Spleen (tissue), 11 donors: ENCODE measurements around the gene NME8. TPM values are rescaled to one million over a fixed set of nuclear protein-coding genes. Genes with fewer than 3 reads are reported as not detected.

Experiments used
- DNase-seq: peaks from one replicate; pipeline ENCODE4 v3.0.0-alpha.2; 2020
- H3K27ac ChIP-seq, 8 donors: fragments of 200-600 bp; sonication (generic) in 7 of 8; 1 replicate in 4 of 8; 2 replicates in 4 of 8; pipeline versions ENCODE4 v1.5.0 to v1.8.0; 2016 to 2021; ENCODE audit warnings: inconsistent platforms in 4 of 8, mild to moderate bottlenecking in 4 of 8, moderate library complexity in 1 of 8
- H3K27me3 ChIP-seq, 7 donors: fragments of 200-600 bp; sonication (generic) in 6 of 7; replicated peaks in 1 of 7; 1 replicate in 4 of 7; 2 replicates in 3 of 7; pipeline versions ENCODE4 v1.5.0 to v1.8.0; 2016 to 2021; ENCODE audit warnings: inconsistent platforms in 3 of 7, mild to moderate bottlenecking in 1 of 7
- H3K36me3 ChIP-seq, 6 donors: fragments of 200-600 bp; sonication (generic) in 5 of 6; 1 replicate in 4 of 6; 2 replicates in 2 of 6; pipeline versions ENCODE4 v1.5.0 to v1.8.0; 2016 to 2021; ENCODE audit warnings: inconsistent platforms in 2 of 6
- H3K4me1 ChIP-seq, 6 donors: fragments of 200-600 bp; sonication (generic) in 5 of 6; 1 replicate in 3 of 6; 2 replicates in 3 of 6; pipeline versions ENCODE4 v1.5.0 to v1.8.0; 2016 to 2021; ENCODE audit warnings: inconsistent platforms in 3 of 6
- H3K4me3 ChIP-seq, 8 donors: fragments of 200-600 bp; sonication (generic) in 7 of 8; 1 replicate in 4 of 8; 2 replicates in 4 of 8; pipeline versions ENCODE4 v1.5.0 to v1.8.0; 2016 to 2021; ENCODE audit warnings: inconsistent platforms in 4 of 8, mild to moderate bottlenecking in 4 of 8, moderate library complexity in 2 of 8
- H3K9me3 ChIP-seq, 8 donors: fragments of 200-600 bp; sonication (generic) in 7 of 8; 1 replicate in 4 of 8; 2 replicates in 4 of 8; pipeline versions ENCODE4 v1.5.0 to v1.8.0; 2016 to 2021; ENCODE audit warnings: inconsistent platforms in 4 of 8
- POLR2A ChIP-seq, 3 donors: fragments of 450-650 bp; IDR thresholded peaks; one replicate each; pipeline ENCODE4 v1.5.1; 2017; ENCODE audit warnings: antibody characterized with exemption in 3 of 3, mild to moderate bottlenecking in 1 of 3
- POLR2AphosphoS5 ChIP-seq, 3 donors: sonication (generic); formaldehyde crosslinking; IDR thresholded peaks; one replicate each; pipeline ENCODE4 v1.5.1; 2017; ENCODE audit warnings: antibody characterized with exemption in 3 of 3
- WGBS, 5 donors: extraction: QIAGEN DNeasy Blood & Tissue Kit in 3 of 5; methylation state at CpG; one replicate each; pipeline versions ENCODE4 v1.1.5 to v1.1.7; 2013 to 2018; 5-methylcytosine and 5-hydroxymethylcytosine counted together
- intact Hi-C: fragments of 100-400 bp; cut with DNase I; formaldehyde crosslinking; loops from one replicate; pipeline ENCODE4 v1.15.0; 2023; ENCODE audit warnings: low total_unique reads
- polyA plus RNA-seq, 3 donors: library from polyadenylated mRNA; stranded (reverse); fragments of 200-250 nt; gene quantifications; one replicate each; pipeline ENCODE4 v1.2.1, GENCODE V29; 2013
- total RNA-seq, 7 donors: library from RNA; depleted of rRNA in 3 of 7; stranded (reverse); fragments of >200 nt in 3 of 7; fragmentation: NEBNext Ultra II Directional in 4 of 7; extraction: Animal tissue kit (Norgen Biotek cat#: 25700) in 4 of 7; gene quantifications; one replicate each; pipeline versions ENCODE4 v1.1.0 to v1.2.1, GENCODE V29; 2016 to 2021
- TF ChIP-seq, protein P1 (sequence below), 11 experiments: fragments of 200-600 bp in 7 of 11; fragments of 450-650 bp in 4 of 11; sonication (generic) in 4 of 11; IDR thresholded peaks in 8 of 11; conservative IDR thresholded peaks in 3 of 11; 1 replicate in 7 of 11; 2 replicates in 4 of 11; pipeline versions ENCODE4 v1.4.0 to v1.8.0; 2016 to 2021; ENCODE audit warnings: antibody characterized with exemption in 11 of 11, inconsistent platforms in 4 of 11, mild to moderate bottlenecking in 1 of 11
- donor health status: healthy with polysubstance abuse.
- donor health status: DM: no; HTN: no; CAD: no; lungs with moderate emphysema.
- donor health status: DM: no; HTN: no; CAD: no.
- donor health status: Bipolar disorder and iron deficiency.
- donor health status: healthy.
- donor health status: DM: no; HTN: no; CAD: no.
- donor health status: DM: yes; HTN: yes; CAD: no.

The NME8 gene
- total and polyA plus RNA-seq, 10 donors = 0.59 to 4.6 (median 2.6) TPM

DNA sequence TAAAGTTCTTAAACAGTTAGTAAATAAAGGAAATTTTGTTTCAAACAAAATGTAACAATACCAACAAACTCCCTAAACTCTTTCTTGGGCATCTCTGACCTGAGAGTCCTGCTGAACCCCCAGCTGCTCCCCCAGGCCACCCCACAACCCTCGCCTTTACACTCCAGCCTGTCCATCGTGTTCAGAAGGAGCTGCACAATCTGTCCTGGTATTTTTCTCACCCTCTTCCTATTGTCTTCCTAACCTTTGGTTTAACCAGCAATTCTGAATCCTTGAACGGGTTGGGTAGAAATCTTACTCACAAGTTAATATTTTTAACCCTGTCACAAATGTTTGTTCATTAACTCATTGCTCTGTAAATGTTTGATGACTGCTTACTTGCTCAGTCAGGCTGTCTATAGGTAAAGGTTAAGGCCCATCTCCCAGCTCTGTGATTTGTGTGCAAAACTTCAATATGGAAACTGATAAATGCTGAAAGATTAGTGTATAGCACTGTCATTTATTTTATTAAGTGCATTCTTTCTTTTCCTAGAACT is 51.4 kb downstream of the NME8 start:
- H3K4me3 ChIP-seq = no peak overlapping the region
- peaks cover 0 to 7% (median 0%) of the 10 kb centered on the region in 6 donors for H3K36me3 ChIP-seq
- WGBS, 5 donors = 68 to 86% (median 83%) methylated on average over 3 of the region's 3 CpGs
- TF ChIP-seq POLR2AphosphoS5 (IDR thresholded peaks at IDR 0.05) = no peak
- TF ChIP-seq, protein P1, sequence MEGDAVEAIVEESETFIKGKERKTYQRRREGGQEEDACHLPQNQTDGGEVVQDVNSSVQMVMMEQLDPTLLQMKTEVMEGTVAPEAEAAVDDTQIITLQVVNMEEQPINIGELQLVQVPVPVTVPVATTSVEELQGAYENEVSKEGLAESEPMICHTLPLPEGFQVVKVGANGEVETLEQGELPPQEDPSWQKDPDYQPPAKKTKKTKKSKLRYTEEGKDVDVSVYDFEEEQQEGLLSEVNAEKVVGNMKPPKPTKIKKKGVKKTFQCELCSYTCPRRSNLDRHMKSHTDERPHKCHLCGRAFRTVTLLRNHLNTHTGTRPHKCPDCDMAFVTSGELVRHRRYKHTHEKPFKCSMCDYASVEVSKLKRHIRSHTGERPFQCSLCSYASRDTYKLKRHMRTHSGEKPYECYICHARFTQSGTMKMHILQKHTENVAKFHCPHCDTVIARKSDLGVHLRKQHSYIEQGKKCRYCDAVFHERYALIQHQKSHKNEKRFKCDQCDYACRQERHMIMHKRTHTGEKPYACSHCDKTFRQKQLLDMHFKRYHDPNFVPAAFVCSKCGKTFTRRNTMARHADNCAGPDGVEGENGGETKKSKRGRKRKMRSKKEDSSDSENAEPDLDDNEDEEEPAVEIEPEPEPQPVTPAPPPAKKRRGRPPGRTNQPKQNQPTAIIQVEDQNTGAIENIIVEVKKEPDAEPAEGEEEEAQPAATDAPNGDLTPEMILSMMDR (IDR thresholded peaks at IDR 0.05 in 8 of 11, conservative IDR thresholded peaks at IDR 0.05 in 3 of 11) = no peak
- no peak for TF ChIP-seq POLR2A (IDR thresholded peaks at IDR 0.05)
- no peaks in the 10 kb centered on the region for H3K9me3 ChIP-seq
- DNase-seq = no peak
- no peak overlapping the region for H3K27ac ChIP-seq
- H3K4me1 ChIP-seq = peaks cover 0 to 8% (median 2%) of the 10 kb centered on the region in 6 donors
- no peaks in the 10 kb centered on the region for H3K27me3 ChIP-seq
- intact Hi-C loops = no loop called here

DNA sequence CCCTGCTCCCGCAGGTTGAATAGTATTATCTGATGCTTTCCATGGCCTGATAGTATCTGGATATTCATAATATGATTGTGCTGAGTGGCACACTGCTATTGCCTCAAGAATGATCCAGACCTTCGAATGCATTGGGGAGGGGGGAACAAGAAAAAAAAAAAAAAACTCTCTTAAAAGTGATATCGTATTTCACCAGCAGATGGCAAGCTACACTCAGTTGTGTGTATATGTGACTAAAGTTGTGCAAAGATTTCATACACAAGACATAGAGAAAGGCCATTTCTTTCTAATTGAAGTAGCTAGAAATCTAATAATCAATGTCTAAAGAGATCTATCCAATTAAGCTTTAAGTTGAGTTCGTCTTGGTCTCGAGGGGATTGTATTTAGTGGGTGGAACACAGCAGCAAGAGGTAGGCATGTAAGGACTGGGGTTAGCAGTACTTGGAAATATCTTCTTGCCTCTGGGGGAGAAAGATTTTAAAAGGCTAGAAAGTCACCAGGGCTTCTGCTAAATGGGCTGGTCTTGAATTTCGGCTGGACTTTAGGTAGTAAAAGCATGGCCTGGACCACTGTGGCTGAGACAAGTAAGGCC is 52.9 kb downstream of the NME8 start:
- 22 to 31% (median 24%) methylated on average over 6 of the region's 6 CpGs for WGBS, 5 donors
- H3K27ac ChIP-seq = peak overlapping the region in 1 of 8 donors; percentile 18

DNA sequence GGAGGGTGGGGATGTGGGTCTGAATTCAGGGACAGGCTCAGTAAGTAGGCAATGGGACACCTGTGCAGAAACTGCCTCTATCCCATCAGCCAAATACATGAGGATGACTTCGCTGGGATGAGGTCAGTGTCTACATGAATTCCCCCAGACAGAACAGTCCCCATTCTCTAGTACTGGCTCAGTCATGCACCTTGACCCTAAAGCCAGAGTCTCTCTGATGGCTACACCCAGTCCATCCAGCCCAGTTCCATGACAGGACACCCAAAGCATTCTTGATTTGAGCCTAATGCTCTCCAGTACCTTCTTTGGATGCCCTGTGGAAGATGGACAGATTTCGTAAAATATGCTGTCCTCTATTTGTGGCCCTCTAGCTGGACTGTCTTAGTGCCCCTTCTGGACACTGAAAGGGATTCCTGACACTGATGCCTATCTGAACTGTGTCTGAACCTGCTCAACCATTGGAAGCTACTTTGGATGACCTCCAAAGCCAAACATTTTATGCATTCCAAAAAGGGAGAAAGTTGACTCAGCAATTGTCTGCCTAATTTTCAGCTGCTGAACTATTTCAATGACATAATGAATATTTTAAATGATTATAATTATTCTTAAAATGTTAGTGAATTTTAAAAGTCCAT is 53.6 kb downstream of the NME8 start:
- 71 to 96% (median 87%) methylated on average over 2 of the region's 2 CpGs for WGBS, 5 donors
- DNase-seq = no peak
- intact Hi-C loops = no loop called here

More for the DNA sequence above, 52.9 kb downstream of the NME8 start:
- DNase-seq = no peak
- TF ChIP-seq, protein P1 (IDR thresholded peaks at IDR 0.05 in 8 of 11, conservative IDR thresholded peaks at IDR 0.05 in 3 of 11) = peak in 6 of 11 experiments; percentile 17 to 46 (median 33)
- TF ChIP-seq POLR2AphosphoS5 (IDR thresholded peaks at IDR 0.05) (no peak), POLR2A (IDR thresholded peaks at IDR 0.05) (no peak)
- Histone ChIP-seq H3K36me3 (peaks cover 0 to 7% (median 0%) of the 10 kb centered on the region in 6 donors), H3K4me3 (no peak overlapping the region), H3K4me1 (peaks cover 0 to 8% (median 2%) of the 10 kb centered on the region in 6 donors), H3K27me3 (no peaks in the 10 kb centered on the region), H3K9me3 (no peaks in the 10 kb centered on the region)
- intact Hi-C loops = no loop called here

More for the DNA sequence above, 53.6 kb downstream of the NME8 start:
- Histone ChIP-seq H3K27me3 (no peaks in the 10 kb centered on the region), H3K36me3 (peaks cover 0 to 2% (median 0%) of the 10 kb centered on the region in 6 donors), H3K4me1 (peaks cover 0 to 8% (median 2%) of the 10 kb centered on the region in 6 donors), H3K9me3 (no peaks in the 10 kb centered on the region), H3K4me3 (no peak overlapping the region), H3K27ac (peak overlapping the region in 1 of 8 donors; percentile 18)
- TF ChIP-seq POLR2AphosphoS5 (IDR thresholded peaks at IDR 0.05) (no peak), POLR2A (IDR thresholded peaks at IDR 0.05) (no peak)
- TF ChIP-seq, protein P1 (IDR thresholded peaks at IDR 0.05 in 8 of 11, conservative IDR thresholded peaks at IDR 0.05 in 3 of 11) = no peak
